Measurements from ENCODE around the gene KRT4.

DNA sequence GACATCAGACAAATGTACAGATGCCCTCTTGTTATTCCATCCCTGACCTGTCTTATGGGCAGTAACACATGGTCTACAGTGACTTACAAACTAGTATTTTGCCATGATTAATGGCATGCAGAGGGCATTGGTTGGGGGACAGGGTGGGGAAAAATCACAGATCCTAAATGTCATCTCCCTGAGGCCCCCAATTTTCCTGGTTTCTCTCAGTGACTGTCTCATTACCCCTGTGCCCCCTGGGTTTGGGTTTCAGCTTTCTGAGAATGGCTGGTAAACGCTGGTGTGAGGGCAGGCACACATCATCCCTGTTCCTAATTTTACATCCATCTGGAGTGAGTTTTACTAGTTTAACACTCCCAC lies 46.9 kb downstream of the KRT4 start:
- TF ChIP-seq, protein P1, sequence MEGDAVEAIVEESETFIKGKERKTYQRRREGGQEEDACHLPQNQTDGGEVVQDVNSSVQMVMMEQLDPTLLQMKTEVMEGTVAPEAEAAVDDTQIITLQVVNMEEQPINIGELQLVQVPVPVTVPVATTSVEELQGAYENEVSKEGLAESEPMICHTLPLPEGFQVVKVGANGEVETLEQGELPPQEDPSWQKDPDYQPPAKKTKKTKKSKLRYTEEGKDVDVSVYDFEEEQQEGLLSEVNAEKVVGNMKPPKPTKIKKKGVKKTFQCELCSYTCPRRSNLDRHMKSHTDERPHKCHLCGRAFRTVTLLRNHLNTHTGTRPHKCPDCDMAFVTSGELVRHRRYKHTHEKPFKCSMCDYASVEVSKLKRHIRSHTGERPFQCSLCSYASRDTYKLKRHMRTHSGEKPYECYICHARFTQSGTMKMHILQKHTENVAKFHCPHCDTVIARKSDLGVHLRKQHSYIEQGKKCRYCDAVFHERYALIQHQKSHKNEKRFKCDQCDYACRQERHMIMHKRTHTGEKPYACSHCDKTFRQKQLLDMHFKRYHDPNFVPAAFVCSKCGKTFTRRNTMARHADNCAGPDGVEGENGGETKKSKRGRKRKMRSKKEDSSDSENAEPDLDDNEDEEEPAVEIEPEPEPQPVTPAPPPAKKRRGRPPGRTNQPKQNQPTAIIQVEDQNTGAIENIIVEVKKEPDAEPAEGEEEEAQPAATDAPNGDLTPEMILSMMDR (IDR thresholded peaks at IDR 0.05; ENCODE audit: poor library complexity), result no peak
- TF ChIP-seq EZH2 (IDR thresholded peaks at IDR 0.05; ENCODE audit: borderline replicate concordance) (no peak), EZH2phosphoT487 (IDR thresholded peaks at IDR 0.05; ENCODE audit: low read depth, severe bottlenecking, unreplicated experiment) (no peak)
